Ovary (tissue), 9 donors: ENCODE data around the gene IFIT1B. TPM values are rescaled to one million over a fixed set of nuclear protein-coding genes. Genes with fewer than 3 reads are reported as not detected.

ENCODE experiments used
- DNase-seq, 5 donors: peaks; one replicate each; pipeline ENCODE4 v3.0.0-alpha.2; 2019 to 2020
- H3K27ac ChIP-seq, 2 donors: fragments of 200-600 bp; one replicate each; pipeline versions ENCODE4 v1.5.1 to v1.8.0; 2019 to 2022
- H3K27me3 ChIP-seq: fragments of 200-600 bp; one replicate; pipeline ENCODE4 v1.8.0; 2022
- H3K36me3 ChIP-seq: fragments of 200-600 bp; sonication (generic); one replicate; pipeline ENCODE4 v1.5.1; 2019
- H3K4me1 ChIP-seq: one replicate; pipeline ENCODE4 v1.8.1; 2013; ENCODE audit warnings: mild to moderate bottlenecking, moderate library complexity; ENCODE audit not compliant: insufficient read depth
- H3K4me3 ChIP-seq: fragments of 200-600 bp; sonication (generic); one replicate; pipeline ENCODE4 v1.5.1; 2017
- H3K9me3 ChIP-seq, 2 donors: fragments of 200-600 bp in 1 of 2; sonication (generic) in 1 of 2; one replicate each; pipeline versions ENCODE4 v1.5.1 to v1.8.1; 2013 to 2019; ENCODE audit warnings: mild to moderate bottlenecking in 1 of 2, moderate library complexity in 1 of 2
- CTCF ChIP-seq, 3 donors: fragments of 450-650 bp in 2 of 3; fragments of 200-600 bp in 1 of 3; IDR thresholded peaks; one replicate each; pipeline versions ENCODE4 v1.5.1 to v1.8.0; 2016 to 2022; ENCODE audit warnings: antibody characterized with exemption in 3 of 3, mild to moderate bottlenecking in 1 of 3
- EP300 ChIP-seq: sonication (generic); formaldehyde crosslinking; IDR thresholded peaks from one replicate; pipeline ENCODE4 v1.6.1; 2017; ENCODE audit warnings: antibody characterized with exemption
- POLR2A ChIP-seq: fragments of 450-650 bp; IDR thresholded peaks from one replicate; pipeline ENCODE4 v1.6.1; 2017; ENCODE audit warnings: antibody characterized with exemption, mild to moderate bottlenecking, moderate library complexity
- WGBS, 3 donors: extraction: QIAGEN DNeasy Blood & Tissue Kit in 1 of 3; methylation state at CpG; one replicate each; pipeline versions ENCODE4 v1.1.5 to v1.1.7; 2013 to 2017; 5-methylcytosine and 5-hydroxymethylcytosine counted together
- intact Hi-C, 4 donors: fragments of 100-400 bp; cut with DNase I; formaldehyde crosslinking; loops; one replicate each; pipeline versions ENCODE4 v1.11.0 to v1.15.1; 2022 to 2023
- polyA plus RNA-seq, 2 donors: library from polyadenylated mRNA; stranded (reverse); fragments of 200-250 nt in 1 of 2; fragments of 350-450 nt in 1 of 2; fragmentation: Illumina TruSeq in 1 of 2; extraction: RNeasy Lipid Tissue Mini Kit (QIAGEN cat#74804) in 1 of 2; gene quantifications; one replicate each; pipeline ENCODE4 v1.2.3, GENCODE V29; 2013 to 2014
- total RNA-seq, 7 donors: library from RNA; depleted of rRNA in 2 of 7; stranded (reverse); fragments of >200 nt in 2 of 7; fragmentation: NEBNext Ultra II Directional in 3 of 7; extraction: Animal tissue kit (Norgen Biotek cat#: 25700) in 3 of 7; gene quantifications; one replicate each; pipeline versions ENCODE4 v1.1.0 to v1.2.4, GENCODE V29; 2016 to 2023
- donor health status: DM: no; HTN: no; CAD: no; lungs with moderate emphysema.
- donor health status: DM: no; HTN: no; CAD: no.
- donor health status: Bipolar disorder and iron deficiency.
- donor health status: DM: yes; HTN: yes; CAD: no.
- donor health status: DM: no; HTN: no; CAD: no.
- donor health status: DM: yes; HTN: yes; CAD: no.

Gene IFIT1B
- total and polyA plus RNA-seq, 9 donors: 0.18 TPM; not detected in 8

- intact Hi-C loops: no loop called here
- H3K4me1 ChIP-seq: peaks cover 9% of the 10 kb centered on the region
- H3K36me3 ChIP-seq: no peaks in the 10 kb centered on the region
- H3K4me3 ChIP-seq: no peak overlapping the region
- H3K27me3 ChIP-seq: no peaks in the 10 kb centered on the region
- WGBS, 3 donors: 87 to 94% (median 88%) methylated on average over 7 of the region's 7 CpGs
- H3K9me3 ChIP-seq: no peaks in the 10 kb centered on the region
- DNase-seq: no peak
- TF ChIP-seq POLR2A (no peak), EP300 (no peak), CTCF (IDR thresholded peaks at IDR 0.05) (no peak)
- peak overlapping the region in 1 of 2 donors; percentile 89 for H3K27ac ChIP-seq
Observed at GRCh38 chr10:89413398-89413912, 35.6 kb downstream of the IFIT1B start.

- peaks cover 9% of the 10 kb centered on the region for H3K4me1 ChIP-seq
- no peaks in the 10 kb centered on the region for H3K27me3 ChIP-seq
- peak within 1 kb of the TSS; percentile 89 to 90 for H3K27ac ChIP-seq
- 0 to 1% (median 0%) methylated on average over 48 of the region's 48 CpGs for WGBS, 3 donors
- H3K9me3 ChIP-seq: no peaks in the 10 kb centered on the region
- DNase-seq: peak; percentile 73 to 85 (median 79)
- H3K36me3 ChIP-seq: no peaks in the 10 kb centered on the region
- intact Hi-C loops: no loop called here
- H3K4me3 ChIP-seq: peak within 1 kb of the TSS; percentile 89
- peak; percentile 50 for TF ChIP-seq POLR2A
- no peak for TF ChIP-seq CTCF (IDR thresholded peaks at IDR 0.05)
Observed at GRCh38 chr10:89414146-89414878, 36.5 kb downstream of the IFIT1B start, which contains the start of gene IFIT5. Gene IFIT5 (plus strand): TSS chr10:89414568. CDS start chr10:89414799, 231 bp downstream.

- TF ChIP-seq EP300: no peak
- peak in 2 of 3 donors; percentile 8 to 10 for TF ChIP-seq CTCF (IDR thresholded peaks at IDR 0.05)
- peaks cover 9% of the 10 kb centered on the region for H3K4me1 ChIP-seq
- peak in 2 of 5 donors; percentile 39 to 52 for DNase-seq
Observed at GRCh38 chr10:89414879-89415821, 37.3 kb downstream of the IFIT1B start.

GRCh38 chr10:89416465-89416864 lies 38.6 kb downstream of the IFIT1B start:
- no peak overlapping the region for H3K4me3 ChIP-seq
- no peak for DNase-seq
- TF ChIP-seq EP300: no peak
- no peak for TF ChIP-seq CTCF (IDR thresholded peaks at IDR 0.05)
- no peak for TF ChIP-seq POLR2A
- intact Hi-C loops: no loop called here
- H3K9me3 ChIP-seq: no peaks in the 10 kb centered on the region
- no peaks in the 10 kb centered on the region for H3K27me3 ChIP-seq
- peaks cover 9% of the 10 kb centered on the region for H3K4me1 ChIP-seq
- WGBS, 3 donors: 75 to 97% (median 91%) methylated on average over 1 of the region's 1 CpG
- no peak overlapping the region for H3K27ac ChIP-seq
- no peaks in the 10 kb centered on the region for H3K36me3 ChIP-seq

More at GRCh38 chr10:89414879-89415821, 37.3 kb downstream of the IFIT1B start:
- Histone ChIP-seq H3K27me3 (no peaks in the 10 kb centered on the region), H3K9me3 (no peaks in the 10 kb centered on the region), H3K4me3 (peak overlapping the region; percentile 89), H3K27ac (peak overlapping the region; percentile 89 to 90), H3K36me3 (no peaks in the 10 kb centered on the region)
- intact Hi-C loops: no loop called here
- WGBS, 3 donors: 2 to 3% (median 2%) methylated on average over 45 to 66 of the region's 66 CpGs
